HG03565 (cell line): Measurements from ENCODE around the gene SGSH.

Experiments used
- ATAC-seq: cut with Tn5 transposase; IDR thresholded peaks from one replicate; pipeline ENCODE4 v1.9.1; 2021; ENCODE audit warnings: mild to moderate bottlenecking, moderate library complexity; ENCODE audit not compliant: unreplicated experiment

The SGSH gene

GRCh38 chr17:80227666-80228065 is 7.5 kb upstream of the SGSH start:
- no peak for ATAC-seq

- ATAC-seq: no peak
These were observed 7.0 kb upstream of the SGSH start for GRCh38 chr17:80227156-80227555.

- no peak for ATAC-seq
These were observed 5.1 kb upstream of the SGSH start for GRCh38 chr17:80225230-80225629.

GRCh38 chr17:80224683-80225082 is 4.5 kb upstream of the SGSH start:
- no peak for ATAC-seq

GRCh38 chr17:80223838-80224497 is 3.8 kb upstream of the SGSH start:
- ATAC-seq: no peak

- ATAC-seq: no peak
These were observed 3.1 kb upstream of the SGSH start for GRCh38 chr17:80223142-80223815.

GRCh38 chr17:80222376-80223141 is 2.4 kb upstream of the SGSH start:
- no peak for ATAC-seq

- ATAC-seq: no peak
These were observed 1.4 kb upstream of the SGSH start for GRCh38 chr17:80221351-80222105.

GRCh38 chr17:80220736-80221215 is 643 bp upstream of the SGSH start:
- ATAC-seq: no peak

GRCh38 chr17:80219763-80220053 is 425 bp downstream of the SGSH start:
- ATAC-seq: peak; percentile 11

GRCh38 chr17:80219013-80219762 is 945 bp downstream of the SGSH start:
- peak; percentile 39 for ATAC-seq

GRCh38 chr17:80218391-80218790 is 1.7 kb downstream of the SGSH start:
- ATAC-seq: no peak

- no peak for ATAC-seq
These were observed 2.3 kb downstream of the SGSH start for GRCh38 chr17:80217703-80218362.

GRCh38 chr17:80216473-80217456 is 3.4 kb downstream of the SGSH start:
- ATAC-seq: no peak

GRCh38 chr17:80214878-80215210 is 5.3 kb downstream of the SGSH start:
- no peak for ATAC-seq

GRCh38 chr17:80214012-80214877 is 5.9 kb downstream of the SGSH start:
- ATAC-seq: no peak

- ATAC-seq: no peak
These were observed 6.5 kb downstream of the SGSH start for GRCh38 chr17:80213643-80213975.

GRCh38 chr17:80212962-80213642 is 7.0 kb downstream of the SGSH start:
- ATAC-seq: no peak
